ENCODE data around the gene ENO3.

GRCh38 chr17:4950746-4951204, at the start of gene ENO3:
- no peak for TF ChIP-seq CTCF (conservative IDR thresholded peaks at IDR 0.05; ENCODE audit: low read depth in 2 of 2)
- no peak for TF ChIP-seq REST (IDR thresholded peaks at IDR 0.05; ENCODE audit: unreplicated experiment)
- peak; percentile 19; the same call in 1 of the 2 replicates for TF ChIP-seq POLR2AphosphoS5 (IDR thresholded peaks at IDR 0.05; ENCODE audit: low read depth)
- TF ChIP-seq EZH2phosphoT487 (IDR thresholded peaks at IDR 0.05; ENCODE audit: unreplicated experiment) = no peak
- no peak for TF ChIP-seq EZH2 (IDR thresholded peaks at IDR 0.05; ENCODE audit: low read depth, unreplicated experiment)
- no peak for TF ChIP-seq CREB1 (CRISPR knock-in tag; IDR thresholded peaks at IDR 0.05; ENCODE audit: low read depth)
- TF ChIP-seq JUNB (IDR thresholded peaks at IDR 0.05; ENCODE audit: unreplicated experiment) = no peak
- TF ChIP-seq ETS1 (IDR thresholded peaks at IDR 0.05) = no peak
- TF ChIP-seq STAT1 (IDR thresholded peaks at IDR 0.05; ENCODE audit: unreplicated experiment) = no peak
- no peak for TF ChIP-seq ZNF462 (CRISPR knock-in tag; IDR thresholded peaks at IDR 0.05)
- no peak for TF ChIP-seq ZNF331 (CRISPR knock-in tag; IDR thresholded peaks at IDR 0.05; ENCODE audit: low read depth)
